HCT116 (cell line): ENCODE results near the gene ZNF695.

ENCODE experiments used
- CEBPB ChIP-seq: IDR thresholded peaks from 2 replicates; pipeline ENCODE4 v1.6.1; 2012; ENCODE audit warnings: low read depth
- FOSL1 ChIP-seq: IDR thresholded peaks from 2 replicates; pipeline ENCODE4 v1.6.1; 2012; ENCODE audit warnings: low read depth
- JUND ChIP-seq: IDR thresholded peaks from 2 replicates; pipeline ENCODE4 v1.6.1; 2012
- POLR2AphosphoS5 ChIP-seq: IDR thresholded peaks from 2 replicates; pipeline ENCODE4 v1.6.1; 2011; ENCODE audit warnings: mild to moderate bottlenecking, low read depth, low read length, moderate library complexity
- RAD21 ChIP-seq: IDR thresholded peaks from 2 replicates; pipeline ENCODE4 v1.6.1; 2012; ENCODE audit warnings: low read depth, mild to moderate bottlenecking

DNA sequence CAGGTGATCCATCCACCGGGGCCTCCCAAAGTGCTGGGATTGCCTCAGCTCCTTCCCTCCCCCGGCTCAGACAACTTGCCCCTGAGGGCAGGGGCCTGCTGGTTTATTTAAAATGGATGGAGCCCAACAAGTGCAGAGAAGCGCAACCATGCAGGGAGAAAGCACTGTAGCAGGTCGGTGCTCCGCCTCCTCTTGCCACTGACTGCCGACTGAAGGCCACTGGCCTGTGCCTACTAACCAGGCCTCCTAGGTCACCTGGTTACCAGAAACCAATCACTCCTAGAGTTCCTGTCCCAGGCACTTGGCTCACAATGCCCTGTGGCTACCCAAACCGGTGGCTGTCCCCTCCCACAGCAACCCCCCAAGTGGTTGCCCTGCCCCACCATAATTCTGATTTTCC, 35.9 kb downstream of the ZNF695 start:
- TF ChIP-seq POLR2AphosphoS5 (no peak), CEBPB (no peak), RAD21 (no peak), JUND (no peak), FOSL1 (no peak)
